A172 (cell line): ENCODE results near the gene TLCD1. TPM values are rescaled to one million over a fixed set of nuclear protein-coding genes. Genes with fewer than 3 reads are reported as not detected.
A peak's percentile ranks its signal among the peaks of the same experiment; 100 is the strongest.

ENCODE experiments used
- DNase-seq: peaks from one replicate; pipeline ENCODE4 v3.0.0-alpha.2; 2015; ENCODE audit warnings: low spot score
- total RNA-seq: library from RNA; depleted of rRNA; stranded (reverse); fragments of >200 nt; shearing (Covaris generic); gene quantifications from 2 replicates; pipeline ENCODE4 v1.2.3, GENCODE V29; 2014

TLCD1 gene
- total RNA-seq, 1 experiment from 2014 or later: 3.3 TPM

GRCh38 chr17:28712705-28713415, 13.2 kb downstream of the TLCD1 start:
- no peak for DNase-seq

DNA sequence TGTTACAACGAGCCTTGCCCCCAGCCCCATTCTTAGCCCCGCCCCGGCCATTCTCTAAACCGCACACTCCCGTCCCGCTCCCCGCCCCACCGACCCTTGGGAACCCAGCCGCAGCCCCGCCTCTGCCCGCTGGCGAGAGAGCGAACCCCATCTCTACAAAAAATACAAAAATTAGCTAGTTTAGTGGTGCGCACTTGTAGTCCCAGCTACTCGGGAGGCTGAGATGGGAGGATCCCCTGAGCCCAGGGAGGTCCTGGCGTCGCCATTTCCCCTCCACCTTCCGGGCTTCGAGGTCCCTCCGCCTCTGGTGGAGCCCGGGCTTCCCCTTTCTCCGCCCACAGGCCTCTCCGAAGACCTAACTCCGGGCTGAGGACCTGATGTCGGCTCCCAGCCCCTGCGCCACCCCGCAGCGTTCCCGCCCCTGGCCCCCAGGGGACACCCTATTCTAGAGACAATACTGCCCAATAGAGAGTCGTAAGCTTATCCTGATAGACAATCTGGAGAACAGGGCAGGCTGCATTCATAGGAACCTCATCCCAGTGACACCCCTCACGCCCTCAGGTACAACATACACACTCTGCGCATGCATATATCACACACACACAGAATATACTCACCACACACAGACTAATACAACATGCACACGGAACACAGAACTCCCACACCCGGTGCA, 13.9 kb downstream of the TLCD1 start:
- DNase-seq: no peak

DNA sequence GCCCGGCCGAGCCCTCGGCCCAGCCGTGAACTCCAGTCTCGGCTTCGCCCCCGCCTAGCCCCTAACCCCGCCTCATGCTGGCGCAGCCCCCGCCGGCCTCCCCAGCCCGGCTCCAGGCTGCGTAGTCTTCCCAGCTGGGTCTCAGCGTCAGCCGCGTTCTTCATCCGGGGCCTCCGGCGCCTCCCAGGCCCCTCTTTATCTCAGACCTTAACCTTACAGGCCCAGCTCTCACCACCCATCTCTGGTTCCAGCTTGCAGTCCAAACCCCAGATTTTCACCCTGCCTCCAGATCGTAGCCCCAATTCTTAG, 14.4 kb downstream of the TLCD1 start, which contains the start of gene PROCA1:
Gene PROCA1 (minus strand): TSS at position 166 of the 309 bp plus-strand sequence. CDS start 228 bp downstream, outside the sequence.
- no peak for DNase-seq

- peak; percentile 89 for DNase-seq
Measured at GRCh38 chr17:28710861-28711722, 14.9 kb downstream of the TLCD1 start.

DNA sequence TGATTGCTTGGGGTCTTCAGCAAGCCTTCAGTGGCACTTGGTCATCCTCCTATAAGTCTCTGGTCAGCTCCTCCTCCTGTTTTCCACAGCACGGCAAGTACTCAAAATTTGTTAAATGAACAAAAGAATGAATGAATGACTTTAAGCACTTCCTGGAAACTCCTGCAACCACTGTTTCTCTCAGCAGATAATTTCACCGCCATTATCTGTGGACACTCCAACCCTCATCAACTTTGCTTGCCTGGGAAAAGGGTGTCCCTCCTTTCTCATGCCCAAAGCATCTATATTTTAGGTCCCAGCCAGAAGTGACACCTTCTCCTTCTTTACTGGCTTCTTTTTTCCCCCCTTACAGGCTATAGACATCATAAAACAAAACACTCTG, 18.7 kb downstream of the TLCD1 start:
- DNase-seq: no peak

- no peak for DNase-seq
Measured at GRCh38 chr17:28706471-28707338, 19.3 kb downstream of the TLCD1 start.

- no peak for DNase-seq
Measured at GRCh38 chr17:28705728-28706334, 20.2 kb downstream of the TLCD1 start.

DNA sequence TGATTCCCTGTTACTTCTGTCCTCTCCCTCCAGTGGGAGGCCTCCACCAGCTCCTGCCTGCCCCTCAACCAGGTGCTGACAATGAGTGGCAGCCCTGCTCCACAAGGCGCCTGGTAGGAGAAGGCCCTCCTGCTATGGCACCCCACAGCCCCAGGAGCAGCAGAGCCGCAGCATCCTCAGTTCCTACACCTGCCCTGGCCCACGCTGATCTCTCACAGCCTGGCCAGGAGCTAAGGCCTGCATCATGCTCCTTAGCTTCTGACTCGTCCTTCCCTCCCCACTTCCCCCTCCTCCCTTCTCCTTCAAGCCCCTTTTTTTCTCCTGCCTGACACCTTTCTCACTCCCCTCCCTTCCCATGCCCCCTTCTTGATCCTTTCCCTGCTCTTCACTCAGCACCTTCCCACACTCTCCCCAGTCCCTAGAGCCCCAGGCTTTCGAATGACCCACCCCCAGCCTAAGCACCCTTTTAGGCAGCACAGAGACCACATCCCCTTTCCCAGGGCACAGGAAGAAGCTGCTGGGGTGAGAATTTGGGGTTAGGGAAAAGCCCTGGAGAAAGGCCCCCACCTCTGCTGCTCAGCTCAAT, 20.9 kb downstream of the TLCD1 start:
- no peak for DNase-seq

DNA sequence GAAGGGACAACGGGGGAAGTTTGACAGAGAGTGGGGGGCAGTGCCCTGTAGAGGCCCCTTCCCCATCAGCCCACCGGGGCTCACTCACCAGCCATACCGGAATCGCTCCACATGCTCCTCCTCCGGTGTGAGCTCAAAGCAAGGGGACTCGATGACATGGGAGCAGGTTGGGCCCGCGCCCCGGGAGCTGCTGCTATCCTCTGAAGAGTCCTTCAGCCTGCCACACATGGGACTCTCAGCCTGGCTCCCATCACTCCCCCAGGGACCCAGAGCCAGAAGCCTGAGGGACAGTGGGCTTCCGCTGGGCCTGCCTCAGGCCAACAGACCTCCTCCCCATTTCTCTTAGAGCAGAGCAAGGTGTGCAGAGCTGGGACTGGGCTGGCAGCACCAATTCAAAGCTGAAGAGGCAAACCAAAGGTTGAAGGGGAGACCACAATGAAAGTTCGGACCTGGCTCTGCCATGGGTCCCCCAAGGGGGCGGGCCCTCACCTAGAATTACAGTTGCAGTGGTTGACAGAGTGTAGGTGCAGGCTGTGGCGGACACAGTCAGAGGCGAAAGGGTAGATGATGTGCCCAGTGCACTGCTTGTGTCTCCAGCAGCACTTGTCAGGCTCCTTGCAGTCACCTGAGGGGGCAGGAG, 21.7 kb downstream of the TLCD1 start:
- DNase-seq: no peak

GRCh38 chr17:28703552-28704218, 22.3 kb downstream of the TLCD1 start:
- DNase-seq: no peak

DNA sequence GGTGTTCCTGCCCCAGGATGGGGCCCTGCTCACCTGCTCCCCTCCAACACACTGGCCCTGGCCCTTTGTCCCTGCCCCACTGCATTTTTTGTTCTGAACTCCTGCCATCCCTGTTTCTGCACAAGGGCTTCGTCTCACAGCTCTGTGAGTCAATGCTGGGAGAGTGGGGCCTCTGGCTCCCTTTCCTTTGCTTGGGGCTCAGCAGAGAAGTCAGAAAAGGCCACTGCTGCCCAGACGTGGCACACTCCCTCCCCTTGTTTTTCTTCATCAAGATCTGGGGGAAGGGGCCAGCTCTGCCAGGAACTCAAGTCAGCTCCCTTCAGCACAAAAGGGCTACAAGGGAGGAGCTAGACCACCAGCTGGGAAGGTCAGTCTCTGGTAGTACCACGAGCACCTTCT, 23.3 kb downstream of the TLCD1 start:
- DNase-seq: no peak

- DNase-seq: no peak
Measured at GRCh38 chr17:28702026-28702751, 23.8 kb downstream of the TLCD1 start.

DNA sequence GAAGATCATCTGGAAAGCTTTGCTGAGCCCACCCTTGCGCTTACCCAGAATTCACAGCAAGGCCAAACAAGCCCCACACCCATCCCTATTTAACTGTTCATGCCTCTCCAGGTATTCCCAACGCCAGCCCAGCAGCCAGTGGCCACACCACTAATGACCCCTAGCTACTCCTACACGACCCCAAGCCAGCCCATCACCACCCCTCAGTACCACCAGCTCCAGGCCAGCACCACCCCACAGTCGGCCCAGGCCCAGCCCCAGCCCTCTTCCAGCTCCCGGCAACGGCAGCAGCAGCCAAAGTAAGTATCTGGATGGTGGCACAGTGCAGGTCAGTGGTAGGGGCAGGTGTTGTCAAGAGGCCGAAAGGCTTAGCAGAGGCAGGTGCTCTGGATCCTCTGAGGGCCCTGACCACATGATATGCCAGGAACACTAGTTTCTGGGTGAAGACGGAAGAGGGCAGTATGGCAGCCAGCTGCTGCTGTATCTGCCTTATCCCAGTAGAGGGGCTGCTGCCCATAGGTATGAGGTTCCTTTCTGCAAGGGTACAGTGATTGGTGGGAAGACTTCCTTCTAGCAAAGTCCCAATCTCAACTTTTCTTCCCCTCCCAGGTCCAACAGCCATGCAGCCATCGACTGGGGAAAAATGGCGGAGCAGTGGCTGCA, 25.1 kb downstream of the TLCD1 start:
- DNase-seq: no peak

DNA sequence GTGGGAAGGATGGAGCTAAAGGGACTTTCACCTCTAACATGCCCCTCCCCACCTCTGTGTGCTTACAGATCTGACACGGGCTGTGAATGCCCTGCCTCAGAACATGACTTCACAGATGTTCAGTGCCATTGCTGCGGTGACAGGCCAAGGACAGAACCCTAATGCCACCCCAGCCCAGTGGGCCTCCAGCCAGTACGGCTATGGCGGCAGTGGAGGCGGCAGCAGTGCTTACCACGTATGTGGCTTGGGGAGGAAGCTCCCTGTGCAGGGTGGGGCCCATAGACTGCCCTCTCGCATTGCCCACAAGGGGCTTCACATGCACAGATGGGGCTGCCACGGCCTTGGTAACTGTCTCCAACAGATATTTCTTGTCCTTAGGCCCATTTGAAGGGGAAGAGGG, 25.8 kb downstream of the TLCD1 start:
- DNase-seq: no peak

- no peak for DNase-seq
Measured at GRCh38 chr17:28698253-28698941, 27.6 kb downstream of the TLCD1 start.

- DNase-seq: no peak
Measured at GRCh38 chr17:28693869-28694268, 32.2 kb downstream of the TLCD1 start.

GRCh38 chr17:28689011-28689410, 37.0 kb downstream of the TLCD1 start:
- no peak for DNase-seq

- no peak for DNase-seq
Measured at GRCh38 chr17:28688481-28688880, 37.6 kb downstream of the TLCD1 start.
